Measurements from ENCODE around the gene SCO1. TPM values are rescaled to one million over a fixed set of nuclear protein-coding genes. Genes with fewer than 3 reads are reported as not detected.

SCO1 gene
- total and polyA plus RNA-seq, 2 donors (not counting 3 experiments of a cell fraction or from before 2014, with no cell fraction given) = 11.9 to 30.8 TPM

- Histone ChIP-seq H3K4me3 (replicated peaks in 1 of 3; ENCODE audit: insufficient read depth in 1 of 3, low read depth in 1 of 3, low read length in 3 of 3) (no peak overlapping the region), H3K27me3 (ENCODE audit: control insufficient read depth in 2 of 2, insufficient read depth in 2 of 2, low read length in 2 of 2) (no peaks in the 10 kb centered on the region), H3K79me2 (ENCODE audit: control insufficient read depth, insufficient read depth, low read length) (no peaks in the 10 kb centered on the region), H3K9ac (replicated peaks; ENCODE audit: extremely low read depth, insufficient read depth, low read length) (no peak overlapping the region), H2AFZ (ENCODE audit: low read depth, low read length) (no peak overlapping the region), H4K20me1 (replicated peaks; ENCODE audit: control insufficient read depth, extremely low read depth, insufficient read depth, low read length) (no peaks in the 10 kb centered on the region), H3K4me1 (ENCODE audit: control insufficient read depth, extremely low read depth, insufficient read depth, low read length) (no peaks in the 10 kb centered on the region), H3K9me3 (replicated peaks; ENCODE audit: control insufficient read depth, insufficient read depth, low read length) (no peaks in the 10 kb centered on the region), H3K27ac (ENCODE audit: insufficient read depth, low read depth, low read length) (no peak overlapping the region), H3K9me1 (replicated peaks; ENCODE audit: control insufficient read depth, extremely low read depth, insufficient read depth, low read length) (no peaks in the 10 kb centered on the region), H3K4me2 (ENCODE audit: insufficient read depth, low read length) (no peak overlapping the region), H3K36me3 (ENCODE audit: control insufficient read depth in 2 of 2, extremely low read depth in 1 of 2, insufficient read depth in 2 of 2, low read length in 2 of 2) (no peaks in the 10 kb centered on the region)
- DNase-seq (ENCODE audit: low read depth, low spot score) (no peak), FAIRE-seq (no peak)
- BruUV-seq (replicated peaks) = no TSS peak
- CTCF ChIA-PET = interaction anchor here (1.3 kb wide), 1 partner anchor 9 kb away, joined by 9 read pairs; no protein-coding TSS in a partner anchor
- no peak for TF ChIP-seq POLR2A (IDR thresholded peaks at IDR 0.05; ENCODE audit: low read depth, low read length)
- no peak for TF ChIP-seq CTCF (IDR thresholded peaks at IDR 0.05; ENCODE audit: extremely low read depth in 1 of 2, insufficient read depth in 1 of 2, low read depth in 1 of 2, low read length in 2 of 2)
- no peak for TF ChIP-seq GATA2 (IDR thresholded peaks at IDR 0.05; ENCODE audit: insufficient read depth, insufficient read length, low read depth, low read length)
- no peak for TF ChIP-seq JUN (IDR thresholded peaks at IDR 0.05; ENCODE audit: borderline replicate concordance, insufficient read depth, insufficient read length, low read depth)
- TF ChIP-seq MYC (IDR thresholded peaks at IDR 0.05; ENCODE audit: low read depth, low read length) = no peak
- TF ChIP-seq FOS (IDR thresholded peaks at IDR 0.05; ENCODE audit: borderline replicate concordance, insufficient read depth, low read length) = no peak
- no peak for TF ChIP-seq MAX (IDR thresholded peaks at IDR 0.05; ENCODE audit: insufficient read depth, insufficient read length)
- no peak for TF ChIP-seq EZH2 (IDR thresholded peaks at IDR 0.05; ENCODE audit: borderline replicate concordance, low read depth, low read length, severe bottlenecking)
- no peak for TF ChIP-seq POLR2AphosphoS5 (IDR thresholded peaks at IDR 0.05; ENCODE audit: insufficient read depth, low read depth, low read length)
- intact Hi-C loops (cut with micrococcal nuclease) (no loop called here), dilution Hi-C loops (cut with MboI; ENCODE audit: extremely low pct_ligation_motif_present, low sequenced_read_pairs) (no loop called here)
- POLR2A ChIA-PET = no interaction called here
These were observed 73.5 kb downstream of the SCO1 start for GRCh38 chr17:10623737-10624338.
